Measurements from ENCODE around the gene TSPAN4. TPM values are rescaled to one million over a fixed set of nuclear protein-coding genes. Genes with fewer than 3 reads are reported as not detected.
A peak's percentile ranks its signal among the peaks of the same experiment; 100 is the strongest.

The TSPAN4 gene
- total RNA-seq, 2 experiments from 2014 or later = 1.6 to 2.0 TPM

DNA sequence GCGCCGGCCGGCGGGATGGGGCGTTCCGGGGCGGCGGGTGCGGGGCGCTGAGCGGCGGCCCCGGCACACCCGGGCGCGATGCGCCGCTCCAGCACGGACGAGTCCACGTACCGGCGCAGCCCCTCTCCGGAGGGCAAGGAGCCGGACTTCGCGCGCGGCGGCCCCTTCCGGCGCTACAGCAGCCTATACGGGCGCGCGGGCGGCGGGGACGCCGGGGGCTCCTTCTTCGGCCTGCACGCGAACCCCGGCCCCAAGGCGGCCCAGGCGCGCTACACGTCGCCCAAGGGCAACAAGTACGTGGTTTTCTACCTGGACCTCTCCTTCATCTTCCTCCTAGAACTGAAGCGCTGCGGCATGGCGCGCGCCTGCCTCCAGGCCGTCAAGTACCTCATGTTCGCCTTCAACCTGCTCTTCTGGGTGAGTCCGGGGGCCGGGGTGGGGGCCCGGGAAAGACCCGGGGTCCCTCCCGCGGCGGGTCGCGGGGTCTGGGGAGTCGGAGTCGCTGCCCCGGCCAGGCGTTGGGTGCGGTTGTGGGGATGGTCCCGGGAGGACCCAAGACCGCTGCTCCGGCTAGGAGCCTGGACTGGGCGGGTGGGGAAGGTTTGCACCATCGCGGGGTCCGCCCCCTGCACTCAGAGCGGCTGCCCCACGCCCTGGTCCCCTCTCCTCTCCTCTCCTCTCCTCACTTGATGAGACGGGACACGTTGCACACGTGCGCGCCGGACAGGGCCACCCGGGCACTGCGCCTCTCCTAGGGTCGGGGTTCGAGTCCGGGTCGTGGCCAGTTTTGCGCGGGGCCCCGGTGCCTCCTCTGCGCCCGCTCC, 7.5 kb downstream of the TSPAN4 start:
- Histone ChIP-seq H3K27me3 (ENCODE audit: control insufficient read depth in 1 of 2, insufficient read depth in 2 of 2, low read length in 2 of 2) (peaks cover 4 to 18% of the 10 kb centered on the region in 2 experiments), H3K27ac (ENCODE audit: low read depth in 1 of 2, low read length in 2 of 2) (no peak overlapping the region), H3K4me1 (ENCODE audit: insufficient read depth, low read length) (peaks cover 16% of the 10 kb centered on the region), H3K36me3 (ENCODE audit: insufficient read depth, low read length) (no peaks in the 10 kb centered on the region), H3K9me3 (ENCODE audit: control insufficient read depth in 1 of 2, insufficient read depth in 1 of 2, low read length in 2 of 2) (peaks cover 0 to 7% of the 10 kb centered on the region in 2 experiments), H3K4me3 (ENCODE audit: low read length) (no peak overlapping the region)
- no peaks in the 10 kb centered on the region for H3K36me3 Mint-ChIP-seq (ENCODE audit: low read depth)
- H3K9me3 Mint-ChIP-seq = no peaks in the 10 kb centered on the region
- H3K4me1 Mint-ChIP-seq (ENCODE audit: low read depth) = peaks cover 4% of the 10 kb centered on the region
- ATAC-seq (ENCODE audit: poor library complexity) (no peak), DNase-seq (peak in 1 of 14 experiments; percentile 37)
- peak overlapping the region; percentile 60 for H3K4me3 Mint-ChIP-seq
- intact Hi-C loops (cut with DNase I, micrococcal nuclease) = loop anchor here (2.0 to 10.0 kb wide), 6 partner anchors 75 to 725 kb away; partner anchors contain the start of genes AP2A2 (in 2 of the 2) and DUSP8 (in 1 of the 2)
- TF ChIP-seq, protein P1, sequence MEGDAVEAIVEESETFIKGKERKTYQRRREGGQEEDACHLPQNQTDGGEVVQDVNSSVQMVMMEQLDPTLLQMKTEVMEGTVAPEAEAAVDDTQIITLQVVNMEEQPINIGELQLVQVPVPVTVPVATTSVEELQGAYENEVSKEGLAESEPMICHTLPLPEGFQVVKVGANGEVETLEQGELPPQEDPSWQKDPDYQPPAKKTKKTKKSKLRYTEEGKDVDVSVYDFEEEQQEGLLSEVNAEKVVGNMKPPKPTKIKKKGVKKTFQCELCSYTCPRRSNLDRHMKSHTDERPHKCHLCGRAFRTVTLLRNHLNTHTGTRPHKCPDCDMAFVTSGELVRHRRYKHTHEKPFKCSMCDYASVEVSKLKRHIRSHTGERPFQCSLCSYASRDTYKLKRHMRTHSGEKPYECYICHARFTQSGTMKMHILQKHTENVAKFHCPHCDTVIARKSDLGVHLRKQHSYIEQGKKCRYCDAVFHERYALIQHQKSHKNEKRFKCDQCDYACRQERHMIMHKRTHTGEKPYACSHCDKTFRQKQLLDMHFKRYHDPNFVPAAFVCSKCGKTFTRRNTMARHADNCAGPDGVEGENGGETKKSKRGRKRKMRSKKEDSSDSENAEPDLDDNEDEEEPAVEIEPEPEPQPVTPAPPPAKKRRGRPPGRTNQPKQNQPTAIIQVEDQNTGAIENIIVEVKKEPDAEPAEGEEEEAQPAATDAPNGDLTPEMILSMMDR (IDR thresholded peaks at IDR 0.05) = no peak
- H3K27ac Mint-ChIP-seq = no peak overlapping the region
- POLR2A ChIA-PET = no interaction called here
- CTCF ChIA-PET = no interaction called here
- peaks cover 4% of the 10 kb centered on the region for H3K27me3 Mint-ChIP-seq

DNA sequence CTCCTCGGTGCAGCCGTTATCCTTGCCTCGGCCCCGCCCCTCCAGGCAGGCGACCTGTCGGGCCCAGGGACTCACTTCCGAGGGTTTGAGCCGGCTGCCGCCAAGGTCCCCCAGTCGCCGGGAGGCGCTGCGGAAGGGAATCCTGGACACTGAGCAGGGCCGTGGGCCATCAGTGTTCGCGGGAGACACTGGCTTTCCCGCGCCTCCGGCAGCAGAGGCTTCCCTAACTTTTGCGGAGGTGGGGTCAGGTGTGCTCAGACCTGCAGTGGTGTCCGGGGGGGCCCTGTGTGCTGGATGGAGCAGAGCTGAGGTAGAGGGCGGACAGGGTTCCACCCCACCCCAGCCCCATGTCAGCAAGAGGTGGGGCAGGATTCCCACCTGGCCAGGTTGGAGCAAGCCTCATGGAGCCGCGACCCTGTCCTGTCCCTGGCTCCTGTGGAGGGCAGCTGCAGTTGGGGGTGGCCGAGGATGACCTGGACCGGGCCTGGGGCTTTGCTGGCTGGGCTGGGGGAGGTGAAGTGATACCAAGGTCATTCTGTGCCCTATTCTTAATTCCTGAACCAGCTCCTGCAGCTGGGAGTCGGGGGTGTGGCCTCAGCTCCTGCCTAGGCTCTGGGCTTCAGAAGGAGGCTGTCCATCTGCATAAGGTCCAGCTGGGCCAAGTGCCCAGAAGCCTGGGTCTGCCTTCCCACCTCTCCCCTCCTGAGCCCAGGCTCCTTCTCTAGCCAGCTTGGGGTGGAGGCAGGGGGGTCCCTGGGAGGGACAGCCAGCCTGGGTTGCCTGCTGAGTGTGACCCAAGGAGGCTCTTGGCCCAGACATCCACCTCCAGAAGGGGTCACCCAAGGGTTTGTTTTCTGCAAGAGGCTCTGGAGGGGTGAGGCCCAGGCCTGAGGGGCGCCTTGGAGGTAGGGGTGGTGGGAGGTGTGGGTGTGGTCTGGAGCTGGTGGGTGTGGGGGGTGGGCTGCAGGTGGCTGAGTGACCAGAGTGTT, 8.4 kb downstream of the TSPAN4 start:
- H3K9me3 ChIP-seq (ENCODE audit: control insufficient read depth in 1 of 2, insufficient read depth in 1 of 2, low read length in 2 of 2) = peaks cover 0 to 7% of the 10 kb centered on the region in 2 experiments
- no peaks in the 10 kb centered on the region for H3K36me3 ChIP-seq (ENCODE audit: insufficient read depth, low read length)
- Mint-ChIP-seq H3K4me1 (ENCODE audit: low read depth) (peaks cover 4% of the 10 kb centered on the region), H3K27me3 (peaks cover 4% of the 10 kb centered on the region), H3K9me3 (no peaks in the 10 kb centered on the region), H3K36me3 (ENCODE audit: low read depth) (no peaks in the 10 kb centered on the region), H3K27ac (no peak overlapping the region), H3K4me3 (peak overlapping the region; percentile 51)
- H3K4me1 ChIP-seq (ENCODE audit: insufficient read depth, low read length) = peaks cover 16% of the 10 kb centered on the region
- DNase-seq = peak in 1 of 14 experiments; percentile 42
- POLR2A ChIA-PET = no interaction called here
- peaks cover 4 to 18% of the 10 kb centered on the region in 2 experiments for H3K27me3 ChIP-seq (ENCODE audit: control insufficient read depth in 1 of 2, insufficient read depth in 2 of 2, low read length in 2 of 2)
- intact Hi-C loops (cut with DNase I, micrococcal nuclease) = no loop called here
- TF ChIP-seq, protein P1 (IDR thresholded peaks at IDR 0.05) = no peak
- H3K27ac ChIP-seq (ENCODE audit: low read depth in 1 of 2, low read length in 2 of 2) = no peak overlapping the region
- no peak for ATAC-seq (ENCODE audit: poor library complexity)
- no peak overlapping the region for H3K4me3 ChIP-seq (ENCODE audit: low read length)
- CTCF ChIA-PET = no interaction called here

DNA sequence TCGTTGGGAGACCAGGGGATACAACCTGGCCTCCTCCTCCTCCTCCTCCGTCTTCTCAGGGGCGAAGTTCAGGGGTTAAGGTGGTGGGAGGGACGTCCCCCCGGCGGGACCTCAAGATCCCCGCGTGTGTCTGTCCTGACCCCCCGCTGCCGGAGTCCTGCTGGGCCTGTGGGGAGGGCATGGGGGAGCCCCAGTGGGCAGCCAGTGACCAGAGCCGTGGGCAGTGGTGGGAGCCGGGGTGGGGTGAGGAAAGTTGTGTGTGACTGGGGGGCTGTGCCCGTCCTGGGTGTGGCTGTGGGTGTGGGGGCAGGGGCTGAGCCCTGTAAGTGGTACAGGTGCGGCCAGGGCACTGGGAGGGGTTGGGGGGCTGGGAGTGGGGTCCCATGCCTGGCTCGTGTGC, 10.1 kb downstream of the TSPAN4 start:
- H3K9me3 Mint-ChIP-seq = no peaks in the 10 kb centered on the region
- H3K4me1 ChIP-seq (ENCODE audit: insufficient read depth, low read length) = peaks cover 16% of the 10 kb centered on the region
- H3K36me3 Mint-ChIP-seq (ENCODE audit: low read depth) = no peaks in the 10 kb centered on the region
- H3K27ac Mint-ChIP-seq = no peak overlapping the region
- no peak overlapping the region for H3K27ac ChIP-seq (ENCODE audit: low read depth in 1 of 2, low read length in 2 of 2)
- H3K4me1 Mint-ChIP-seq (ENCODE audit: low read depth) = peaks cover 4% of the 10 kb centered on the region
- ChIA-PET POLR2A (no interaction called here), CTCF (no interaction called here)
- no peaks in the 10 kb centered on the region for H3K36me3 ChIP-seq (ENCODE audit: insufficient read depth, low read length)
- ATAC-seq (ENCODE audit: poor library complexity) (no peak), DNase-seq (no peak)
- peaks cover 0 to 7% of the 10 kb centered on the region in 2 experiments for H3K9me3 ChIP-seq (ENCODE audit: control insufficient read depth in 1 of 2, insufficient read depth in 1 of 2, low read length in 2 of 2)
- intact Hi-C loops (cut with DNase I, micrococcal nuclease) = no loop called here
- TF ChIP-seq, protein P1 (IDR thresholded peaks at IDR 0.05) = no peak
- no peak overlapping the region for H3K4me3 Mint-ChIP-seq
- H3K27me3 Mint-ChIP-seq = peaks cover 4% of the 10 kb centered on the region
- peaks cover 4 to 18% of the 10 kb centered on the region in 2 experiments for H3K27me3 ChIP-seq (ENCODE audit: control insufficient read depth in 1 of 2, insufficient read depth in 2 of 2, low read length in 2 of 2)
- H3K4me3 ChIP-seq (ENCODE audit: low read length) = no peak overlapping the region

All from CD4-positive, alpha-beta T cell (primary cell).